ENCODE measurements around the gene PPP1R2C.

- no peak for TF ChIP-seq CTCF (IDR thresholded peaks at IDR 0.05; ENCODE audit: insufficient read depth, low read depth, low read length)
- no peak for TF ChIP-seq EZH2 (IDR thresholded peaks at IDR 0.05; ENCODE audit: insufficient read depth, low read length)
These were observed 47.2 kb upstream of the PPP1R2C start for GRCh38 chrX:42825201-42825600.
